Ishikawa (cell line): Measurements from ENCODE around the gene PFKP.

Source experiments
- CEBPB ChIP-seq: IDR thresholded peaks from 2 replicates; pipeline ENCODE4 v1.6.1; 2012
- CREB1 ChIP-seq: IDR thresholded peaks from 2 replicates; pipeline ENCODE4 v1.6.1; 2012; ENCODE audit warnings: low read depth
- EGR1 ChIP-seq: IDR thresholded peaks from 2 replicates; pipeline ENCODE4 v1.6.1; 2012
- EP300 ChIP-seq: IDR thresholded peaks from 2 replicates; pipeline ENCODE4 v1.6.1; 2012; ENCODE audit warnings: borderline replicate concordance
- FOXM1 ChIP-seq: IDR thresholded peaks from 2 replicates; pipeline ENCODE4 v1.6.1; 2012; ENCODE audit warnings: low read depth, borderline replicate concordance
- NFIC ChIP-seq: IDR thresholded peaks from 2 replicates; pipeline ENCODE4 v1.6.1; 2012
- RAD21 ChIP-seq: IDR thresholded peaks from 2 replicates; pipeline ENCODE4 v1.6.1; 2012; ENCODE audit warnings: low read depth
- TAF1 ChIP-seq: IDR thresholded peaks from 2 replicates; pipeline ENCODE4 v1.6.1; 2012; ENCODE audit warnings: low read depth, mild to moderate bottlenecking
- TCF12 ChIP-seq: IDR thresholded peaks from 2 replicates; pipeline ENCODE4 v1.6.1; 2012; ENCODE audit warnings: low read depth
- TEAD4 ChIP-seq: IDR thresholded peaks from 2 replicates; pipeline ENCODE4 v1.6.1; 2012
- USF1 ChIP-seq: IDR thresholded peaks from 2 replicates; pipeline ENCODE4 v1.6.1; 2012
- YY1 ChIP-seq: IDR thresholded peaks from 2 replicates; pipeline ENCODE4 v1.6.1; 2012; ENCODE audit warnings: low read depth
- ZBTB7A ChIP-seq: IDR thresholded peaks from 2 replicates; pipeline ENCODE4 v1.6.1; 2012; ENCODE audit warnings: low read depth
- TF ChIP-seq, protein P1 (sequence below): IDR thresholded peaks from 2 replicates; pipeline ENCODE4 v1.6.1; 2012
- TF ChIP-seq, protein P2 (sequence below): IDR thresholded peaks from 2 replicates; pipeline ENCODE4 v1.6.1; 2012; ENCODE audit warnings: low read depth, mild to moderate bottlenecking

Gene PFKP

DNA sequence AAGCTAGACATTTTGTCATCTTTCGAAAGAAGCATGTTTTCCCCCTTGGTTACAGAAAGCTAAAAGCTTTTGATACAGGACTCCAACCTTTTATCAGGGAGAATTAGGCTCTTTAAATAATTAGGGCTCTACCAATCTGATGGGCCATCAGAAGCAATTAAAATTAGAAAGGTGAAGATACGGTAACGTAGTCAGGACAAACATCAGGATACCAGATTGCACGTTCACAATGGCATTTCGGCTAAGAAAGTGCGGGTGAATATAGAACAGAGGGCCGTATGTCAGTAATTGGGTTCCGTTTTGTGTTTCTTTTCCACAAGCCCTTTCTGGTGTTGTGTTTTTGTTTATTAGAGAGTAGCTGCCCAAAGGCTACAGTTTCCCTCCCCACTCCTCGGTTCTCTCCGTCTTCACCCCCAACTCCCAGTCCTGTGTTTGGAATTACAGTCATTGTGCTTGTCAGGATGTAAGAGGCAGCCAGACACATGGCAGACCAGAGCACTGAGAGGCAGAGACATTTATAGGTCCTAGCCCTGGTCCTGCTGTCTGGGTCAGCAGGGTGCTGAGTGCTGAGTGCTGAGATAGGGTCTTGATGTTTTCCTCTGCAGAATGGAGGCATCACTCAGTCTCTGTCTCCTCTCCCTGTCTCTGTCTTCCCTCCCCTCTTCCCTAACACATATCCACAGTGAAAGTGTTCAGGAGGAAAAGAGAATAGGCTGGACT is 5.5 kb downstream of the PFKP start:
- TF ChIP-seq TEAD4: no peak
- TF ChIP-seq RAD21: no peak

DNA sequence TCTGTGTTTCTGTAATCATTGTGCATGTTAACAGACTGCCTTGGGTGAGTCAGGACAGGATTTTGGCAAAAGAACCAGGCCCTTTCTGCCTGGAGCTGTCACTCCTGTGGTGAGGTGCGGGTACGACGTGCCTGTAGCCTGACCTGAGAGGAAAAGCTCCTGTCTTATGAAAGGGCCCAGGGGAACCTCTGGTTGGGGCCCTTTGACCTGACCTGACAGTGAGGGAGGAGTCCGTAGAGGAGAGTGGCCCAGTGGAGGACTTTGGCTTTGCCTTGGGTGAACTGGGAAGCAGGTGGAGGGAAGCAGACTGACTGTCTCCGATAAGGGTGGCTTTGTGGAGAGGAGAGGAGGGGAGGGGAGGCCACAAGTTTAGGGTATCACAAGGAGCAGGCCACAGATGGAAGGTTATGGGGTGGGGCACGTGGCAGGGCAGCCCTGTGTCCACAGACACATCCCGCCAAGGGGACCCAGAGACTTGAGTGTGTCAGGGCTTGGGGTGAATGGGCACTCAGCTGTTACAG is 6.9 kb downstream of the PFKP start:
- TF ChIP-seq FOXM1 (no peak), TCF12 (no peak), CEBPB (no peak), USF1 (no peak), ZBTB7A (no peak), RAD21 (no peak), EP300 (no peak), NFIC (no peak)

DNA sequence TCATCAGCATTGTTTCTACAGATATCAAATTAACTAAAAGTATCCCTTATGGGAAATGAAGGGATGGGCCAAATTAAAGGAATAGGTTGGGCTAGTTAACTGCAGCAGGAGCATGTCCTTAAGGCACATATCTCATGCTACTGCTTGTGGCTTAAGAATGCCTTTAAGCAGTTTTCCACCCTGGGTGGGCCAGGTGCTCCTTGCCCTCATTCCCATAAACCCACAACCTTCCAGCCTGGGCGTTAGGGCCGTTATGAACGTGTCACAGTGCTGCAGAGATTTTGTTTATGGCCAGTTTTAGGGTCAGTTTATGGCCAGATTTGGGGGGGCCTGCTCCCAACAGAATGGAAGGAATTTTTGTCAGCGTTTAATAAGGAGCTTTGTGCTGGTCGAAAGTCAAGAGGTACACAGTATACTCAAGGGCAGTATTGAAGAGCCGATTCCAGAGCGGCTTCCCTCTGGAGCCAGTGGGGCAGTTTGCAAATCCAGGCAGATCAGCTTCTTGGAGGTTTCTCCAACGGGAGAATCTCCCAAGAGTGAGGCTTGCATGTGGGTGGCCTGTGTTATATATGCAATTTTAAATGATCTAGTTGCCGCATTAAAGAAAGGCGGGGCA is 7.7 kb downstream of the PFKP start:
- TF ChIP-seq USF1: no peak
- no peak for TF ChIP-seq YY1
- no peak for TF ChIP-seq RAD21
- TF ChIP-seq TAF1: no peak
- TF ChIP-seq ZBTB7A: no peak
- TF ChIP-seq NFIC: no peak
- no peak for TF ChIP-seq CEBPB
- no peak for TF ChIP-seq TCF12
- TF ChIP-seq TEAD4: no peak
- TF ChIP-seq, protein P1, sequence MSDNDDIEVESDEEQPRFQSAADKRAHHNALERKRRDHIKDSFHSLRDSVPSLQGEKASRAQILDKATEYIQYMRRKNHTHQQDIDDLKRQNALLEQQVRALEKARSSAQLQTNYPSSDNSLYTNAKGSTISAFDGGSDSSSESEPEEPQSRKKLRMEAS: no peak
- no peak for TF ChIP-seq FOXM1
- TF ChIP-seq, protein P2, sequence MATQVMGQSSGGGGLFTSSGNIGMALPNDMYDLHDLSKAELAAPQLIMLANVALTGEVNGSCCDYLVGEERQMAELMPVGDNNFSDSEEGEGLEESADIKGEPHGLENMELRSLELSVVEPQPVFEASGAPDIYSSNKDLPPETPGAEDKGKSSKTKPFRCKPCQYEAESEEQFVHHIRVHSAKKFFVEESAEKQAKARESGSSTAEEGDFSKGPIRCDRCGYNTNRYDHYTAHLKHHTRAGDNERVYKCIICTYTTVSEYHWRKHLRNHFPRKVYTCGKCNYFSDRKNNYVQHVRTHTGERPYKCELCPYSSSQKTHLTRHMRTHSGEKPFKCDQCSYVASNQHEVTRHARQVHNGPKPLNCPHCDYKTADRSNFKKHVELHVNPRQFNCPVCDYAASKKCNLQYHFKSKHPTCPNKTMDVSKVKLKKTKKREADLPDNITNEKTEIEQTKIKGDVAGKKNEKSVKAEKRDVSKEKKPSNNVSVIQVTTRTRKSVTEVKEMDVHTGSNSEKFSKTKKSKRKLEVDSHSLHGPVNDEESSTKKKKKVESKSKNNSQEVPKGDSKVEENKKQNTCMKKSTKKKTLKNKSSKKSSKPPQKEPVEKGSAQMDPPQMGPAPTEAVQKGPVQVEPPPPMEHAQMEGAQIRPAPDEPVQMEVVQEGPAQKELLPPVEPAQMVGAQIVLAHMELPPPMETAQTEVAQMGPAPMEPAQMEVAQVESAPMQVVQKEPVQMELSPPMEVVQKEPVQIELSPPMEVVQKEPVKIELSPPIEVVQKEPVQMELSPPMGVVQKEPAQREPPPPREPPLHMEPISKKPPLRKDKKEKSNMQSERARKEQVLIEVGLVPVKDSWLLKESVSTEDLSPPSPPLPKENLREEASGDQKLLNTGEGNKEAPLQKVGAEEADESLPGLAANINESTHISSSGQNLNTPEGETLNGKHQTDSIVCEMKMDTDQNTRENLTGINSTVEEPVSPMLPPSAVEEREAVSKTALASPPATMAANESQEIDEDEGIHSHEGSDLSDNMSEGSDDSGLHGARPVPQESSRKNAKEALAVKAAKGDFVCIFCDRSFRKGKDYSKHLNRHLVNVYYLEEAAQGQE: no peak
- TF ChIP-seq EGR1: no peak
- TF ChIP-seq EP300: no peak
- no peak for TF ChIP-seq CREB1

GRCh38 chr10:3076138-3076537 is 8.8 kb downstream of the PFKP start:
- TF ChIP-seq USF1: no peak
- TF ChIP-seq RAD21: no peak
- no peak for TF ChIP-seq TCF12

- TF ChIP-seq EGR1 (no peak), TCF12 (no peak), USF1 (no peak), FOXM1 (no peak), EP300 (no peak; the same call in 1 of the 2 replicates), CREB1 (no peak), YY1 (no peak), CEBPB (no peak), TAF1 (no peak), TEAD4 (no peak)
- TF ChIP-seq, protein P1: no peak
- TF ChIP-seq, protein P2: no peak
These were observed 10.2 kb downstream of the PFKP start for GRCh38 chr10:3077509-3077908.
